Measurements from ENCODE around the gene OR5H2. TPM values are rescaled to one million over a fixed set of nuclear protein-coding genes. Genes with fewer than 3 reads are reported as not detected.

The OR5H2 gene
- total RNA-seq, 1 donor from 2014 or later, result not detected

GRCh38 chr3:98328933-98329332, 46.6 kb downstream of the OR5H2 start:
- Mint-ChIP-seq H3K9me3 (ENCODE audit: unreplicated experiment) (no peaks in the 10 kb centered on the region), H3K4me1 (ENCODE audit: unreplicated experiment) (peaks cover 3% of the 10 kb centered on the region), H3K27me3 (ENCODE audit: unreplicated experiment) (peaks cover 38% of the 10 kb centered on the region), H3K4me3 (ENCODE audit: unreplicated experiment) (no peak overlapping the region), H3K27ac (ENCODE audit: unreplicated experiment) (no peak overlapping the region), H3K36me3 (ENCODE audit: unreplicated experiment) (no peaks in the 10 kb centered on the region)
- TF ChIP-seq CTCF (IDR thresholded peaks at IDR 0.05), result no peak
- no peak for DNase-seq (ENCODE audit: extremely low spot score, unreplicated experiment)

GRCh38 chr3:98329392-98330124, 47.3 kb downstream of the OR5H2 start:
- Mint-ChIP-seq H3K4me3 (ENCODE audit: unreplicated experiment) (no peak overlapping the region), H3K4me1 (ENCODE audit: unreplicated experiment) (peaks cover 3% of the 10 kb centered on the region), H3K36me3 (ENCODE audit: unreplicated experiment) (no peaks in the 10 kb centered on the region), H3K27me3 (ENCODE audit: unreplicated experiment) (peaks cover 40% of the 10 kb centered on the region), H3K27ac (ENCODE audit: unreplicated experiment) (no peak overlapping the region), H3K9me3 (ENCODE audit: unreplicated experiment) (no peaks in the 10 kb centered on the region)
- no peak for DNase-seq (ENCODE audit: extremely low spot score, unreplicated experiment)
- peak; percentile 79 for TF ChIP-seq CTCF (IDR thresholded peaks at IDR 0.05)

- Mint-ChIP-seq H3K36me3 (ENCODE audit: unreplicated experiment) (no peaks in the 10 kb centered on the region), H3K4me1 (ENCODE audit: unreplicated experiment) (no peaks in the 10 kb centered on the region), H3K27ac (ENCODE audit: unreplicated experiment) (no peak overlapping the region), H3K27me3 (ENCODE audit: unreplicated experiment) (peaks cover 32% of the 10 kb centered on the region), H3K9me3 (ENCODE audit: unreplicated experiment) (no peaks in the 10 kb centered on the region), H3K4me3 (ENCODE audit: unreplicated experiment) (no peak overlapping the region)
- no peak for TF ChIP-seq CTCF (IDR thresholded peaks at IDR 0.05)
- no peak for DNase-seq (ENCODE audit: extremely low spot score, unreplicated experiment)
These were observed 49.0 kb downstream of the OR5H2 start for GRCh38 chr3:98331329-98331728.

Other genes starting within 250 kb of the OR5H2 start
- not detected in 2 replicates for gene GABRR3, start 247.2 kb upstream of the OR5H2 start, total RNA-seq
- gene OR5AC2, start 195.3 kb upstream of the OR5H2 start, total RNA-seq, result not detected in 2 replicates
- gene OR5H1, start 151.8 kb upstream of the OR5H2 start, total RNA-seq, result not detected in 2 replicates
- gene OR5H14, start 135.0 kb upstream of the OR5H2 start, total RNA-seq, result not detected in 2 replicates
- not detected in 2 replicates for gene OR5H15, start 115.8 kb upstream of the OR5H2 start, total RNA-seq
- not detected in 2 replicates for gene OR5H6, start 18.3 kb upstream of the OR5H2 start, total RNA-seq
- gene OR5K4, start 71.3 kb downstream of the OR5H2 start, total RNA-seq, result not detected in 2 replicates
- gene OR5K3, start 108.2 kb downstream of the OR5H2 start, total RNA-seq, result not detected in 2 replicates
- not detected in 2 replicates for gene OR5K1, start 180.7 kb downstream of the OR5H2 start, total RNA-seq
- not detected in 2 replicates for gene OR5K2, start 215.2 kb downstream of the OR5H2 start, total RNA-seq
- gene CLDND1, start 240.4 kb downstream of the OR5H2 start, total RNA-seq, result 85.3 and 93.2 TPM in 2 replicates
- gene GPR15, start 249.5 kb downstream of the OR5H2 start, total RNA-seq, result not detected in 2 replicates

All from osteocyte (in vitro differentiated cells).